Activated CD8-positive, alpha-beta memory T cell treated with anti-CD3 and anti-CD28 coated beads, Interleukin-2, amount 50 U/mL, for 1 hour (primary cell): Measurements from ENCODE around the gene TMCO4.

Source experiments
- DNase-seq: peaks from one replicate; pipeline ENCODE4 v3.0.0-alpha.2; 2020; ENCODE audit errors: extremely low read depth

Gene TMCO4

DNA sequence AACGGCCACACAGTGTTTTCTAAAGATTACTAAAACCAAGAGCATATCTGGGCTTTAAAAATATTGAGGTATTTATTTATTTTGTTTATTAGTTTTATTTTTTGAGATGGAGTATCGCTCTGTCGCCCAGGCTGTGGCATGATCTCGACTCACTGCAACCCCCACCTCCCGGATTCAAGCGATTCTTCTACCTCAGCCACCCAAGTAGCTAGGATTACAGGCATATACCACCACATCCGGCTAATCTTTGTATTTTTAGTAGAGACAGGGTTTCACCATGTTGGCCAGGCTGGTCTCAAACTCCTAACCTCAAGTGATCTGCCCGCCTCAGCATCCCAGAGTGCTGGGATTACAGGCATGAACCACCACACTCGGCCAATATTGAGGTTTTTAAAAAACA is 23.9 kb downstream of the TMCO4 start:
- no peak for DNase-seq

DNA sequence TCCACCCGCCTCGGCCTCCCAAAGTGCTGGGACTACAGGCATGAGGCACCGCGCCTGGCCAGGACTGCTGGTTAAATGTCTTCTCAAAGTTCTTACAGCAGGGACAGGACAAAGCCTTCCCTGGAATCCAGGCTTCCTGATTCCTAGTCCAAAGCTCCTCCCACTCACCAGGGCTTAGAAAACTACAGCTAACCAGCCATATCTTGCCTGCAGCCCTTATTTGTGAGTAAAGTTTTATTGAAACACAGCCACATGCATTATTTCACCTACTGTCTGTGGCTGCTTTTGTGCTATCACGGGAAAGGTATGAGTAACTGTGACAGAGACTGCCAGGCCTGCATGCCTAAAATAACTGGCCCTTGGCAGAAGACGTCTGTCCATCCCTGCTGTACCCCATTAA is 24.4 kb downstream of the TMCO4 start:
- no peak for DNase-seq

DNA sequence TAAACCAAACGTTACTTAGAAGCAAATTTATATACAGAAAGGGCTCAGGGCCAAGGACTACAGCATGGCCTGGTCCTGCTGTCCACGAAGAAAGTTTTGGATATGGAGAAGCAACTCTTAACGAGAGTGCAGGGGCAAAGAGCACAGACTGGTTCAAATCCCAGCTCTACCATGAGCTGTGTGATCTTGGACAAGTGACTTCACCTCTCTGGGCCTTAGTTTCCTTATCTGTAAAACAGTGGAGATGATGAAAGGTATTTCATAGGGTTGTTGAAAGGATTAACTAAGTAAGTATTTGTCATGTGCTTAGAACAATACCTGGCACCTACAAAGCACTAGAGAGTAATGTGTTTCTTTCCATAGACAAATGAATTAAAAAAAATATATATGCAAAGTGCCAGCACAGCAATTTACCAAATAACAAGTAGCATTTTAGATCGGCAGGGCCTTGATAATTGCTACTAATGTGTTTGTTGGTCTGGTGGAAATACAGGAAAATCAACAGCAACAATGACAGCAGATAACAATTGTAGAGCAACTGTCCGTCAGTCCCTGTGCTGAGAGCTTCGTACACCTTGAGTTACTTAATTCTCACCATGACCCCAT is 25.4 kb downstream of the TMCO4 start:
- DNase-seq, result no peak

DNA sequence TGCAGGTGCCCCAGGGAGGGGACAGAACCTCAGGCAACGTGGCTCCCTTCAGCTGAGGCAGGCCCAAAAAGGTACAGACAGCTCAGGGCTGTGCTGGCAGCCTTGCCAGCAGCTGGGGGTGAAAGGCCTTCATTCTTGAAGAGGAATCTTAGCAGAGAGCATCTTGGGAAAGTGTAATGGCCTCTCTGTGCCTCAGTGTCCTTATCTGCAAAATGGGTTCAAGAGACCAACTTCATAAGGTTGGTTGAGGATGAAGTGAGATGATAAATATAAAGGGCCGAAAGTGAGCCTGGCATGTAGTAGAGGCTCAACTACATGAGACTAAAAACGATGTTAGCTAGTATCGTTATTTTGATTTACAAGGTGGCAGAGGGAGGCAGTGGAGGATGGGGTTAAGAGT is 26.2 kb downstream of the TMCO4 start:
- no peak for DNase-seq

DNA sequence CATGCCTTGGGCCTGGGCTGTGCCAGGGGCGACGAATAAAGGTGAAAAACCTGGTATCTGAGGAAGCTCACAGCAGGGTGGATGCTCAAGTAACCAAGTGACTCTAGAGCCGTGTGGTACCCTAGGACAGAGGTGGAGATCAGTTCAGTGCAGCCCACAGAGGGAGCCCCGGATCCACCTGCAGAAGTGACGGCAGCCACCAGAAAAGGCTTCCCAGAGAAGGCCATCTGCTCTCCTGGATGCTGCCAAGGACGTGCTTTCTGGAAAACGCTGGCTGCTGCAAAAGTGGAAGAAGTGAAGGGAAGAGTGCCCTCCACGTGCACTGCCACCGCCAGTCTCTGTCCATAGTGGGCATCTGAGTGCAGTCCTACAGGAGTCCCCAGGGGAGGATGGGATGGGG is 27.7 kb downstream of the TMCO4 start:
- DNase-seq, result no peak

DNA sequence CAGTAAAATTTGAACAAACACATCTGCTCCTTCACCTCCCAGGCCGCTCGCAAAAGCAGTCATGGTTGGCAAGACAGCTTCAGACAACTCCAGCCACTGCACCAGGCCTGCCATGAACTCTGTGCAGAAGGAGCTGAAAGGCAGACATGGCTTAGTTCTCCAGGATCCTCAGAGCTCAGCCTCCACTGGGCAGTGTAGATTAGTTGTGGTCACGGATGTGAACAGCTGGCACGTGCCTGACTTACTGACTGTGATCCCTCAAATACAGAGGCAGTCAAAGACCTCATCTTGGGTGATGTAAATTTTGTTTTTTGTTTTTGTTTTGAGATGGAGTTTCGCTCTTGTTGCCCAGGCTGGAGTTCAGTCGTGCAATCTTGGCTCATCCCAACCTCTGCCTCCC is 28.4 kb downstream of the TMCO4 start:
- DNase-seq, result no peak

DNA sequence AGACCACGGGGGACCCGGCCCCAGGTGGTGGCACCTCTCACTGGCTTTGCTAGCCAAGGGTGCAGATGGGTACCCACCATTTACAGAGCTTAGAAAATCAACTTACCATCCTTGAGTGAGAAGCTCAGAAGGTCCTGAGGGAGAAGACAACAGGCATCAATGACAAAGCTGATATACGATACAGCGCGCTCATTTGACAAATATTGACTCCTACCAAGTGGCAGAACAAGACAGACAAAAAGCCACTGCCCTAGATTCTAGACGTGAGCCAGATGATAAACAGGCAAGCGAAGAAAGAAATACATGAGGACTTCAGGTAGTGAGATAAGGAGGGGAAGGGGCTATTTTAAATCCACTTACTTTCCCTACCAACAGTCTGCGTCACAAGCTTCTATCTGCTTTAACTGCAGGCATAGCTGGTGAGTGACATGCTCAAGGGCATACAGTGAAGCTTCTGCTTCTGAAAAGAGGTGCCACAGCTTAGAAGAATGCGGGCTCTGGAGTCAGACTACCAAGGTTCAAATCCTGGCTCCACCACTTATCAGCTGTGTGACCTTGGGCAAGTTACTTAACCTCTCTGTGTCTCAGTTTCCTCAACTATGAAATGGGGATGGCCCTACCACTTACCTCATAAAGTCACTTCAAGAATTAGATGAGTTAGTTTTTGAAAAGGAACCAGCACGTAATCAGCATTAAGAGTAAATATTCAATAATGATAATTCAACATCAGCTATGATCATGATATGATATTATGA is 29.1 kb downstream of the TMCO4 start:
- no peak for DNase-seq

DNA sequence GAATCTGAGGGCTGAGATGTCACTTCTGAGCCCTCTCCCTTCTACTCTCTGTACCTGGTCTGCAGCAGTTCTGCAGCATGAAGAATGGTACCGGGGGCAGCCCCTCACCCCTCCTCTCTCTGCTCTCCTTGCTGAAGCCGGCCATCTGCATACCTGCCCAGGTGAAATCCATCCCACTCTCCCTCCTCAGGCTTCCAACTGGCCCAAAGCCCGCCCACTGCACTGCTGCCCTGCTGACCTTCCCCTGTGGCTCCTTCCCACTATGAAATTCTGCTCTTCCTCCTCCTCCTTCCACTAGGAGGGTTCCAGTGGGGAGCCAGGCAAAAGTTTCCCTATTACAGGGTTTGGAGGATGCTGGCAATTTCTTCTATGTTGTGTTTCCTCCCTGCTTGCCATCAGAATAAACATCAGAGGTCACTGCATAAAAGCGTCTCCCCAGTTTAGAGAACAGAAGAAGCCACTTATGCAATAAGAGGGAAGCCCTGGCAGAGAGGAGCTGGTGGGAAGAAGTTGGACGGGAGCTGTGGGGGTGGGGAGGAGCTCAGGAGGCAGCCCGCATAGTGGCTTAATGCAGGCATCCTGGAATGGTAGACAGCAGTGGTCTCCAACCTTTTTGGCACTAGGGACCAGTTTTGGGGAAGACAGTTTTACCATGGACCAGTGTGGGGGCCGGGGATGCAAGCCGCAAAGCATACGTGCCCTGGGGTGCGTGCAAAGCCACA is 30.3 kb downstream of the TMCO4 start:
- no peak for DNase-seq

DNA sequence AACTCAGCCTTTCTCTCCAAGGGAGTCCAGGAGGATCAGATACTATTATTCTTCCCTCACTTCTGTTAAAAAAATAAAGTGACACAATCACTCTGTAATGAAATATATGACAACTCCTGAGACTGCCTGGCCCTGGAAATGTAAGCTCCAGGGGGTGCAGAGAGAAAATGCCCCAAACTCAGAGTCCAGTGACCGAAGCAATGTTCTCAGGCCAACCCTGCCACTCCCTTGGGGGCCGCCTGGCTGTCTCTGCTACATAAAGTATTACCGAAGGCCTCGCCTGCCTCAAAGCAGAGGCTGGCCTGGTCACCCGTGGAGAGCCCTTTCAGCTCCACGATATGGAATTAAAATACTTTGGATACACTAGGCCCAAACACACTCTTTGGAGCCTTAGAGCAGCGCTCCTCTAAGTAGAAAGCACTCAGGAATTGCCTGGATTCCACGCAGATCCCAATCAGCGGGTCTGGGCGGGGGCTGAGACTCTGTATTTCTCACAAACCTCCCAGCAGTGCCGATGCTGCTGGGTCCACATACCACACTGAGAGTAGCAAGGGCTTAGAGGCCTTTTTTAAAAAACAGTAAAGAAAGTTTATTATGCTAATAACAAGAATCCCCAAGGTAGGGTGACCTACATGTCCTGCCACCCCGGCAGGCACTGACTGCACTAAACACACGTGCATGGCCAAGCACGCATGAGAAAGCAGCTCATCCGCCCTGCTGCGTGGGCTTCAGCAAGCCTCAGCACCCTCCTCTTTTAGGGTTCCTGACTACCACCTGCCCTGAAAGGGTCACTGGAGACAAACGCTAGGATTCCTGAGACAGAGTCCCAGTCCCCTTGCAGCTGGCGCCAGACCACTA is 31.1 kb downstream of the TMCO4 start:
- DNase-seq, result no peak

DNA sequence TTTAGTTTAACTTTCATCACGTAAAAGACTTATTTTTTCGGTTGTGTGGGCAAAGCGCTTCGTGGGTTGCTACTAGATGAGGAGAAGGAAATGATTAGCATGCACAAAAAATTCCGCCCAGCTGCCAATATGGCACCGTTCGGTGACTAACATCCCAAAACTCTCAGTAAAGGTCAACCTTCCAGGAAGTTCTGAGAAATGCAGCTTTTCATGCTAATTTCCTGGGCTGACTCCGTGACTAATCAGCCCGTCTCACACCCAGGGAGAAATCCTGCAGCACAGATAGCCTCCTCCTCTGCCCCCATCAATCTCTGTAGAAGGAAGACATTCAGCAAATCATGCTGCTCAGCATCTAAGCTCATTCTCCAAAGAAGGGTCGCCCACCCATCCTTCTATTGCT is 34.1 kb downstream of the TMCO4 start:
- no peak for DNase-seq

DNA sequence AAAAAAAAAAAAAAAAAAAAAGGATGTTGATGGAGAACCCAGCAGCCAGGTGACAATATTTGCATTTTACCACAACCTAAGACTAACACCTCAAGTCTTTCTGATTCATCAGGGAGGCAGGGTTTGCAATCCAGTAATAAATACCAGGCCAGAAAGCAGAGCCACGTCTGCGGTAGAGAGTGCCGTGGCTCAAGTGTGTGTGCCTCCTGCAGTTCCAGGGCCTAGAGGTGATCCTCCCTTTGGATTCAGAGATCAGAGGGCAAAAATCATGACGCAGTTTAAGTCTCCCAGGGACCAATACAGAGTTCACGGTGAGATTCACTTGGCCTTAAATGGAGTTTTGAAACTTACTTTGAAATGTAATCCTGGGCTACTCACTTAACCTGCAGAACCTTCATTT is 34.9 kb downstream of the TMCO4 start:
- DNase-seq, result no peak

DNA sequence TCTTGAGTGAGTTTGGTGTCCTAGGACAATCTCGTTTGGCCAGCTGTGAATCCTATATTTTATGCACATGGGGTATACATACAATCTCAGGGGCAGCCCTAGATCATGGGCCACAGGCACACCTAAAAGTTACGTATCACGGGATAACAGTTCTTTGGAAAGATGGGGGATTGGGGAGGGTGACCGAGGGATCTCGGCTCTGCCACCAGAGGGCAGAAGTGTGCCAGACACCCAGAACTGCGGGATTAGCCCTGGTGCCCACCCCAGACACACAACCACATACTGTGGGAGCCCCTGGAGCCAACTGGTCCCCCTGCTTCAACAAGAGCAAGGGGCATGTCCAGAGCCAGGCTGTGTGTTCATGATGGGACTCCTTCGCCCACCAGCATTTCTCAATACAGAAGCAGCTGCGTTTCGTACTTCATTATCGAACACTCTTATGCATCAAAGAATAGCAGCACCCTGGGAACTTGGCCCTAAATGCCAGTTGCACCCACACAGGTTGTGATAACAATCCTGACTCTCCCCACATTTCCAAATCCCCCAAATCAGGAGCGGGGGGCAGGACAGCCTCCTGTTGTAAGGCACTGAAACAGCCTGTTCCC is 37.4 kb downstream of the TMCO4 start:
- DNase-seq, result no peak

DNA sequence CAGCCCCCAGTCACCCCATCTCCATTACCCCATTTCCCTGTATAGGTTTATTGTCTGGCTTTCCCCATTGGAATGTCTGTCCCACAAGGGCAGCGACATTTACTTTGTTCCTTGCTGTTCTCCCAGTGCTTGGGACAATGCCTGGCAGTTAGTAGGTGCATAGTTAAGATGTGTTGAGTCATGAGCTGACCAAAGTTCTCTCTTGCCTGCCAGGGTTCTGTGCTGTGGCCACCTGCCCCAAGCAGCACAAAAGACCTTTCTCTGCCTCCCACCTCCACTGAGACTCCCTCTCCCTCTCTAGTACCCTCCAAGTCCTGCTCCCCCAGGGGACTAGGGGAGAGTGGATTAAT is 40.0 kb downstream of the TMCO4 start:
- DNase-seq, result no peak

DNA sequence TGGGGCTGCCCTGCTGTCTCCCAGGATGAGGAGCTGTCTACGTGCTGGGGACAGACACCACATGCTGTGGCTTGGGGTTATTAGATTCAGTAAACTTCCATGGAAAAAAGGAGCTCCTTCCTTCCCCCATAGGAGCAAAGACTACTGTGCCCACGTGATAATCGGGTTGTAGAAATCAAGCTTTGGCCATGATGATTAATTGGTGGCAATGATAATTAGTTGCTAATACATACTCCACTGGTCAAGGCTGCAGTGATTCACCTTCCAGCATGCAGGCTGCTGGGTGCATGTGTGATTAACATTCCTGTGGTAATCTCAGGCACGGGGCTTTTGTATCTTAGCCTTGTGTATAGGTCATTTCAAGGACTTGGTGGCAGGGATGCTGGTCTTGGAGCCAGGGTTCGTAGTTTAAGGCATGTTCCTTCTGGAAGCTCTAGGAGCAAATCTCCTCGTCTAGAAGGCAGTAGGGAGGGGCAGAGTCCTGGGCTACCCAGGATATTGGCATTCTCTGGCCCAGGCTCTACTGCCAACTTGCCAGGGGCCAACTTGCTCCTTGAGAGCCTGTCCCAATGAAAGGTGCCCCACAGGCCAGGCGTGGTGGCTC is 41.4 kb downstream of the TMCO4 start:
- DNase-seq, result no peak

DNA sequence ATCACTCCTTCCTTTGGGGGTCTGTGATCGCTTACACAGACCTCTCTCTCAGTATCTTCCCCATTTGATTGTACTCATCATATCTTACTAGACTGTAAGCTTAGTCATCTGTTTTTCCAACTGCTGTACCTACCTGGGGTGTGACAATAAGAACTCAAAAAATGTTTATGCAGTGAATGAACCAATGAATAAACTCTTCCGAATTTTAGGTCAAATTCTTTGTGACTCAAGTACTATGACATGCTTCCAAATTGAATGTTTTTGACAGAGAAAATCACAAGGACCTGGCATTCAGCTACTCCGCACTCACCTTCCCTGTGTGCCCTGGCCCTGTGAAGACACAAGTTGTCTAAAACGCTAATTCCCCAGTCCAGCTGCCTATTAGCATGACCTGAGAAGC is 42.1 kb downstream of the TMCO4 start:
- DNase-seq, result no peak

DNA sequence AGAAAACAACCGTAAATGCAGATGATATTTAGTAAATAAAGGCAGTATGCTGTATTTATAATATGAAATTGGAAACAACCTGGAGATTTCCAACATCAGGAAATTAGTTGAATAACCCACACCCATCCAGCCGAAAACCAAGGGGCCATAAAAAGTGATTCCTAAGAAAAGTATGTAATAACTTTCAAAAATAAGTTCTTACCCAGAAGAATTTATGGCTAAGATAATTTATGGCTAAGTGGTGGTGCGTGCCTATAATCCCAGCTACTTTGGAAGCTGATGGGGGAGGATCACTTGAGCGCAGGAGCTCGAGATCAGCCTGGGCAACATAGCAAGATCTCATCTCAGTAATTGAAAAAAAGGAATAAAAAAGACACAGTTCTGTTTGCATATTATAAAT is 43.2 kb downstream of the TMCO4 start:
- no peak for DNase-seq

DNA sequence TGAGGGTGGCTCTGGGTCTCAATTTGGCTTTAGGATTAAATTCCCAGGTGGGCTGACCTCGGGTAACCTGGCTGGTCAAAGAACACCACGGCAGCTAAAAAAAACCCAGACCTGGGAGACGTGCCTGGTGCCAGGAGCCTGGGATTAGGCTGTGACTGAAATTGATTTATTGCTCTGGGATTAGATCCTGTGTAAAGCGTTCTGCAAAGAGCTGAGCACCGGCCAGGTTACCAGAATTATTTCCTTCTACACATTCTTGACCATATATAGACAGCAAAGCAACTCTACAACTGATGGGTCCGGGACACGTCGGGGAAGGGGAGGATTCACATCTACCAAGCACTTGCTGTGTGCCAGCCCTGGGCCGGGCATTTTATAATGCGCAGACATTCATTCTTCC is 45.2 kb downstream of the TMCO4 start:
- DNase-seq, result no peak

DNA sequence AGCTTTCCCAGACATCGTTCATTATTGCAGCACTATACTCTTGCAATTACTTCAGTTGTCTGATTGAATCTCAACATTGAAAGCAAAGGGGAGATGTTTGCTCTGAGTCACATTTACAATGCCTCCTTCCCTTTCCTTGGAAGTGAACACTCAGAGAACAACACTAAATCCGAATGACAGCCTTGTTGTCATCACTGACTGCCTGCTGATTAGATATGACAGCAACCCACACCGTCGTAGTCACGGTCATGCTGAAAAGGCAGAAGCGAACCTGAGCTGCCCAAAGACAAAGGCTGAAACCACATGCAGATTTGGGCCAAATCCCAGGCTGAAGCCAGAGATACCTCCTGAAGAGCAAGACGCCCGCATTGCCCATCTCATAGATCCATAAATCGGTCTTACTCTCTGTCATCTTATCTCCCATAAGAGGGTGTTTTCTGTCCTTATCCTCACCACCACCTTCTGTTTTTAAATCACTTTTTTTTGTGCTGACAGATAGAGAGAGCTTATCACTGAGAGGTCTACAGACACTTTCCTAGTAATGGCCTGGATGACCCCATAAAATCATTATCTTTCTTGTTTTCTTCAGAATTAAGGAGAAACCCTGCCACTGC is 47.5 kb downstream of the TMCO4 start:
- no peak for DNase-seq

DNA sequence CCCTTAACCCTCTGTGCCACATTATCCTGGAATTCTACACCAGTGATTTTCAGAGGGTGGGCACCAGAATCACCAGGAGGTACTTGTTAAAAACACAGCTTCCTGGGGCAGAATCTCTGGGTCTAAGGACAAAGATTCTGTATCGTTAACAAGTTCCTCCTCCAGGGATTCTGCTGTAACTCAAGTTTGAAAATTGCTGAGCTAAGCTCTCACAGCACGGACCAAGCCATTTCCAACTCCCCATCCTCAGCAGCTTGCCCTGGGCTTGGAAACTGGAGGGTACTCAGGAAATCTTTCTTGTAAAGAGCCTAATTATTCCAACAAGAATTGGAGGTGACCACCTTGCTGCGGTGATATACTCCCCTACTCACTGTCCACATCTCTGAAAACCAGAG is 48.8 kb downstream of the TMCO4 start:
- no peak for DNase-seq

DNA sequence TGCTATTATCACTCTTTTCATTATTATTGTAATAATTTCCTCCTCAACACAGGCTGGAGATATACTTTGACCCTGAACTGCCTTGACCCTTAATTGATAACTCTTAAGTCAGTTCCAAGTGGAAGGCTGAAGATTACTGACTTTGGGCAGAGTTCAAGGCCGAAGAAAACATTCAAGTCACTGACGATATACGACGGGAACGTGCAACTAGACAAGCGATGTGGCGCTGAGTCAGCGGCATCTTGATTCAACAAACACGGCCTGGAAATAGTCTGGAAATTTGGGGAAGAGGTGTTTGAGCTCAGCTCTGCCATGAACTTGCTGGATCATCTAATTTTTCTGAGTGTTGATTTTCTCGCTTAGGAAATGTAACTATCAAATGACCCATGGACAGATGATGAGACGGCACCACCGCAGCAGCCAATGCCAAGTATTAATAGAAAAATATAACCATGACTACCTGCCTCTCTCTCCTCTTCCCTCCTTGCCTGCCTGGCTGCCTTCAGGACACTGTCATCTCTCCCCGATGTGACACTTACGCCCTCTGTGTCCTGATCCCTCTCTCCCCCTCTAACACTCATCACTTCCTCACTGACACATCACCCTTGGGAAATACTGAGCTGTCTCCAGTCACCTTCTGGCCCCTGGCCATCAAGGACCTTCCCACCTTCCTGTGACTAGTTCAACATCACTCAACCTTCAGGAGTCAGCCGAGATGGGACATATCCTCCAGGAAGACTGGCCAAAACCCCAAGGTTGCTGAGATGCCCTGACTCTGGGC is 49.4 kb downstream of the TMCO4 start:
- no peak for DNase-seq
